Aorta (tissue), 5 donors: ENCODE measurements around the gene RASGRP2. TPM values are rescaled to one million over a fixed set of nuclear protein-coding genes. Genes with fewer than 3 reads are reported as not detected.
A peak's percentile ranks its signal among the peaks of the same experiment; 100 is the strongest.

Experiments used
- ATAC-seq: fragments of 200-7000 bp; cut with Tn5 transposase; one replicate; pipeline ENCODE4 v1.9.1; 2022; ENCODE audit warnings: moderate library complexity; ENCODE audit not compliant: low FRiP score
- DNase-seq, 2 donors: peaks; one replicate each; pipeline ENCODE4 v3.0.0-alpha.2; 2020
- H3K27ac ChIP-seq, 2 donors: one replicate each; pipeline ENCODE4 v1.5.1; 2013; ENCODE audit warnings: low read length in 2 of 2, mild to moderate bottlenecking in 2 of 2, moderate library complexity in 2 of 2, control low read depth in 1 of 2, inconsistent platforms in 1 of 2, low read depth in 1 of 2
- H3K27me3 ChIP-seq, 2 donors: one replicate each; pipeline ENCODE4 v1.6.1; 2013; ENCODE audit warnings: control low read depth in 1 of 2, low read length in 1 of 2, mild to moderate bottlenecking in 1 of 2, moderate library complexity in 1 of 2; ENCODE audit not compliant: insufficient read depth in 2 of 2, control insufficient read depth in 1 of 2
- H3K36me3 ChIP-seq, 2 donors: one replicate each; pipeline ENCODE4 v1.6.1; 2013; ENCODE audit warnings: control low read depth in 1 of 2, low read length in 1 of 2, mild to moderate bottlenecking in 1 of 2; ENCODE audit not compliant: insufficient read depth in 2 of 2, control insufficient read depth in 1 of 2
- H3K4me1 ChIP-seq, 2 donors: one replicate each; pipeline ENCODE4 v1.6.1; 2013; ENCODE audit warnings: low read length in 2 of 2, control low read depth in 1 of 2, mild to moderate bottlenecking in 1 of 2, moderate library complexity in 1 of 2; ENCODE audit not compliant: insufficient read depth in 2 of 2, control insufficient read depth in 1 of 2
- H3K4me3 ChIP-seq, 2 donors: one replicate each; pipeline ENCODE4 v1.5.1; 2013; ENCODE audit warnings: low read length in 2 of 2, control low read depth in 1 of 2, mild to moderate bottlenecking in 1 of 2
- H3K9me3 ChIP-seq: one replicate; pipeline ENCODE4 v1.6.1; 2013; ENCODE audit warnings: mild to moderate bottlenecking, low read length; ENCODE audit not compliant: control insufficient read depth
- WGBS, 2 donors: extraction: QIAGEN DNeasy Blood & Tissue Kit; methylation state at CpG; one replicate each; pipeline ENCODE4 v1.1.7; 2013; 5-methylcytosine and 5-hydroxymethylcytosine counted together
- intact Hi-C, 2 donors: fragments of 100-400 bp; cut with DNase I; formaldehyde crosslinking; loops; one replicate each; pipeline versions ENCODE4 v1.14.2 to v1.15.0; 2022
- polyA plus RNA-seq, 2 donors: library from polyadenylated mRNA; stranded (reverse); fragments of 200-250 nt; gene quantifications; one replicate each; pipeline ENCODE4 v1.2.3, GENCODE V29; 2013
- total RNA-seq, 2 donors: library from RNA; stranded (reverse); fragmentation: NEBNext Ultra II Directional; extraction: Animal tissue kit (Norgen Biotek cat#: 25700); gene quantifications; one replicate each; pipeline ENCODE4 v1.2.1, GENCODE V29; 2021
- donor health status: healthy with polysubstance abuse.
- donor health status: Bipolar disorder and iron deficiency.
- donor health status: DM: no; HTN: no; CAD: no.
- donor health status: DM: no; HTN: no; CAD: no.
- donor health status: DM: yes; HTN: yes; CAD: no.

Gene RASGRP2
- total and polyA plus RNA-seq, 4 donors, result 20.8 to 152 (median 48.6) TPM

GRCh38 chr11:64692764-64693331, 51.1 kb downstream of the RASGRP2 start:
- Histone ChIP-seq H3K4me1 (no peaks in the 10 kb centered on the region), H3K9me3 (no peaks in the 10 kb centered on the region), H3K36me3 (no peaks in the 10 kb centered on the region), H3K27me3 (no peaks in the 10 kb centered on the region), H3K27ac (no peak overlapping the region), H3K4me3 (no peak overlapping the region)
- DNase-seq, result no peak
- no peak for ATAC-seq
- intact Hi-C loops, result no loop called here
- 34 to 35% methylated on average over 13 of the region's 13 CpGs for WGBS, 2 donors

- no peaks in the 10 kb centered on the region for H3K27me3 ChIP-seq
- H3K36me3 ChIP-seq, result no peaks in the 10 kb centered on the region
- H3K4me3 ChIP-seq, result no peak overlapping the region
- ATAC-seq, result no peak
- H3K9me3 ChIP-seq, result no peaks in the 10 kb centered on the region
- intact Hi-C loops, result no loop called here
- H3K4me1 ChIP-seq, result no peaks in the 10 kb centered on the region
- no peak overlapping the region for H3K27ac ChIP-seq
- WGBS, 2 donors, result 99 to 100% methylated on average over 1 of the region's 1 CpG
- DNase-seq, result no peak
These were observed 52.4 kb downstream of the RASGRP2 start for GRCh38 chr11:64691543-64691942.

GRCh38 chr11:64690235-64690634, 53.7 kb downstream of the RASGRP2 start:
- Histone ChIP-seq H3K27ac (no peak overlapping the region), H3K27me3 (no peaks in the 10 kb centered on the region), H3K36me3 (no peaks in the 10 kb centered on the region), H3K4me1 (no peaks in the 10 kb centered on the region), H3K4me3 (no peak overlapping the region), H3K9me3 (no peaks in the 10 kb centered on the region)
- ATAC-seq (no peak), DNase-seq (no peak)
- intact Hi-C loops, result no loop called here
- 80 to 82% methylated on average over 7 to 8 of the region's 8 CpGs for WGBS, 2 donors

GRCh38 chr11:64688534-64688982, 55.4 kb downstream of the RASGRP2 start:
- 0 to 1% methylated on average over 13 of the region's 13 CpGs for WGBS, 2 donors
- intact Hi-C loops, result loop anchor here in 1 of 2 donors (1.0 kb wide), 1 partner anchor 28 kb away; no protein-coding TSS in a partner anchor

GRCh38 chr11:64687643-64688533, 56.1 kb downstream of the RASGRP2 start:
- intact Hi-C loops, result loop anchor here in 1 of 2 donors (1.0 kb wide), 1 partner anchor 28 kb away; no protein-coding TSS in a partner anchor
- H3K4me3 ChIP-seq, result no peak overlapping the region
- no peaks in the 10 kb centered on the region for H3K9me3 ChIP-seq
- no peaks in the 10 kb centered on the region for H3K27me3 ChIP-seq
- peak; percentile 34 for ATAC-seq
- WGBS, 2 donors, result 24 to 25% methylated on average over 19 of the region's 19 CpGs
- peak overlapping the region in 1 of 2 donors; percentile 26 for H3K27ac ChIP-seq
- H3K36me3 ChIP-seq, result no peaks in the 10 kb centered on the region
- DNase-seq, result no peak
- no peaks in the 10 kb centered on the region for H3K4me1 ChIP-seq

More at GRCh38 chr11:64688534-64688982, 55.4 kb downstream of the RASGRP2 start:
- H3K27ac ChIP-seq, result peak overlapping the region in 1 of 2 donors; percentile 11
- no peaks in the 10 kb centered on the region for H3K4me1 ChIP-seq
- no peaks in the 10 kb centered on the region for H3K27me3 ChIP-seq
- no peak overlapping the region for H3K4me3 ChIP-seq
- DNase-seq (peak; percentile 95 to 97), ATAC-seq (peak; percentile 93)
- no peaks in the 10 kb centered on the region for H3K36me3 ChIP-seq
- no peaks in the 10 kb centered on the region for H3K9me3 ChIP-seq

GRCh38 chr11:64687204-64687603, 56.7 kb downstream of the RASGRP2 start:
- Histone ChIP-seq H3K27me3 (no peaks in the 10 kb centered on the region), H3K36me3 (no peaks in the 10 kb centered on the region), H3K4me3 (no peak overlapping the region), H3K9me3 (no peaks in the 10 kb centered on the region), H3K27ac (peak overlapping the region in 1 of 2 donors; percentile 26), H3K4me1 (no peaks in the 10 kb centered on the region)
- DNase-seq (peak; percentile 87 to 90), ATAC-seq (peak; percentile 68)
- intact Hi-C loops, result no loop called here
- WGBS, 2 donors, result 1 to 4% methylated on average over 6 of the region's 6 CpGs

- Histone ChIP-seq H3K27ac (peak overlapping the region in 1 of 2 donors; percentile 26), H3K9me3 (no peaks in the 10 kb centered on the region), H3K4me3 (no peak overlapping the region), H3K4me1 (no peaks in the 10 kb centered on the region), H3K36me3 (no peaks in the 10 kb centered on the region), H3K27me3 (no peaks in the 10 kb centered on the region)
- DNase-seq (no peak), ATAC-seq (no peak)
- intact Hi-C loops, result no loop called here
- WGBS, 2 donors, result 69% methylated on average over 9 of the region's 9 CpGs
These were observed 57.3 kb downstream of the RASGRP2 start for GRCh38 chr11:64686466-64687170.

- no peaks in the 10 kb centered on the region for H3K9me3 ChIP-seq
- no peaks in the 10 kb centered on the region for H3K4me1 ChIP-seq
- 96 to 97% methylated on average over 18 of the region's 18 CpGs for WGBS, 2 donors
- no peak overlapping the region for H3K4me3 ChIP-seq
- H3K27me3 ChIP-seq, result no peaks in the 10 kb centered on the region
- DNase-seq, result no peak
- H3K27ac ChIP-seq, result no peak overlapping the region
- intact Hi-C loops, result no loop called here
- H3K36me3 ChIP-seq, result no peaks in the 10 kb centered on the region
- ATAC-seq, result no peak
These were observed 58.4 kb downstream of the RASGRP2 start for GRCh38 chr11:64685536-64685935.
